HG03060 (cell line): ENCODE measurements around the gene PPBP.
"Not testable (repeated sequence)": the region's sequence is repeated elsewhere in the genome, so short reads cannot be mapped to it uniquely, and the experiment has no call there.

ENCODE experiments used
- ATAC-seq: cut with Tn5 transposase; IDR thresholded peaks from one replicate; pipeline ENCODE4 v1.9.1; 2021; ENCODE audit warnings: low read depth, moderate number of reproducible peaks; ENCODE audit not compliant: unreplicated experiment

PPBP gene

DNA sequence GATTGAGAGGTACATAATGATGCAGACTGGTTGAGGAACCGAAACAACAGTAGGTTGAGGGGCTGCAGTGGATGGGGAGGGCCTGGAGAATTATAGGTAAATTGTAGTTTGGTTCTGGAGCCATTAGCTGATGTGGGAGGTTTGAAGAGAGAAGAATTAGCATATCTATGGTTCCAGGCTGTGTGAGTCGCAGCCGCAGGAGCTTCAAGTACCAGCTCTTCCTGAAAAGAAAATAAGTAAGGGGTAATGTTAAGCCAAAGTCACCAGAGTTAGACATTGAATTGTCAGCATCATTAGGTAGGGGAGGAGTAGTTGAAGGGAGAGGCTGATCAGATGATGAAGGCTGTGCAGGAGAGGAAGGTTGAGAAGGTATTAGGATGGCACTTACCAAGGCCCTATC lies 35.6 kb downstream of the PPBP start:
- ATAC-seq = no peak

DNA sequence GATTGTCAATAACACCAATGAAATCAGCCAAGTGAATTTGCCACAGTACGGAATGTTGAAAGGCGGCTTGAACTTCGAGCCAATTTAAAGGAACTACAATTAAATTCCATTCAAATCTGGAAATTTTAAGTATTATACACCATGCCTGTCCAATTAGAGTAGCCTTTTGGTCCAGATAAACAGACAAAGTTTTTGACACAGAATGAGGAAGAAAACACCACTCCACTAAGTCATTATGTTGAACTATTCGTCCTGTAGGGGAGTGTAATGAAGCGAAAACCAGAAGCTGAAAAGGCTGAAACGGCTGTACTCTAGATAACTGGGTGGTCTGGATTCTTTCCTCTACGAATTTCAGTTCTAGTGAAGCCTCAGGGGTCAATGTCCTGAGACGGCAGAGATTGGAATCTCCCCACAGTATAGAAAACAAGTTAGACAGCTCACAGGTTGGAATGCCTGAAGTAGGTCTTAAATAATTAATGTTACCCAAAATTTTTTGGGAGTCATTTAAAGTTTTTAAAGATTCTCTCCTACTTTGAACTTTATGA lies 37.5 kb downstream of the PPBP start:
- not testable (repeated sequence) for ATAC-seq

DNA sequence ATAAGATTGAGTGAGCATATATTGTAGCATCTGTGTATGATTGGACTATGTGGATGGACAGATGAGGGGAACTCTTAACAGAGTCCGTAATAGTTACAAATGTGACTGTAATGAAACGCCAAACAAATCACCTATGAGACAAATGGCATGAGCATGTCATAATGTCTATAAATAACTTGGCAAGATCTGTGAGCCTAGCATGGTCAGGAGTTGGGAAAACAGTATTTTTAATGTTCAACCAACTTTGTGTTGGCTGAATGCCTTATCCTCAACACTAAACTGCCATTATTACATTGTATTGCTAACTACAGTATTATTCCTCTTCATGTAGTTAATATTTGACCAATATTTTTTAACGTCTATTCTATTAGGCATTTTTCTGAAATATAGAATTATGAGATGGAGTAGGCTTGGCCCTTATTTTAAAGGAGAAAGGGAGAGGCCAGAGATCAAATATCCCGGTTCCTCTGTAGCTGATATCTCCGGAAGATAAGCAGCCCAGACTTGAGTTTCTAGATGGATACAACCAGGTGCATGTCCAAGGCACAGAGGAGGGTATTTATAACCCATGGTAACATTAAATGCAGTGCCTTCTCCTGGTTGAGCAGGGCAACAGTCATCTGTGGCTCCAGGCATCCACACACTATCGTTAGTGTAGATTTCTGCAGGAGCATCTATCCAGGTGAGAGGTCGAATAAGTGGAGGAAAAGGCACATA lies 38.8 kb downstream of the PPBP start:
- ATAC-seq = no peak

DNA sequence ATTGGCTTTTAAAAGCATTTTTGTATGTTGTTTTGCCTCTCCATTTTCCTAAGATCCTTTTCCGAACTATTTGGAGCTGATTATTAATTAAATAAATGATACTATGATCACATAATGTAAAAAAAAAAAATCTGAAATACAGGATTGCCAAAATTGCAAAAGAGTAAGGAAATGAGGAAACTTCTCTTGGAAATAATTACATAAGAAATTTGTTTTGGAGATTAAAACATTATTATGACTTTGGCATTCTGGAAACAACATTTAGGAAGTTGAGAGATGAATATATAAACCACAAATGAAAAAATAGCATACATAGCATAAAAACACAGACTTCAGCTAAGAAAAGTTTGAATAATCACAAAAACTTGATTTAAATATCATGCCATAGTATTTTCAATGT lies 39.7 kb downstream of the PPBP start:
- ATAC-seq = no peak

DNA sequence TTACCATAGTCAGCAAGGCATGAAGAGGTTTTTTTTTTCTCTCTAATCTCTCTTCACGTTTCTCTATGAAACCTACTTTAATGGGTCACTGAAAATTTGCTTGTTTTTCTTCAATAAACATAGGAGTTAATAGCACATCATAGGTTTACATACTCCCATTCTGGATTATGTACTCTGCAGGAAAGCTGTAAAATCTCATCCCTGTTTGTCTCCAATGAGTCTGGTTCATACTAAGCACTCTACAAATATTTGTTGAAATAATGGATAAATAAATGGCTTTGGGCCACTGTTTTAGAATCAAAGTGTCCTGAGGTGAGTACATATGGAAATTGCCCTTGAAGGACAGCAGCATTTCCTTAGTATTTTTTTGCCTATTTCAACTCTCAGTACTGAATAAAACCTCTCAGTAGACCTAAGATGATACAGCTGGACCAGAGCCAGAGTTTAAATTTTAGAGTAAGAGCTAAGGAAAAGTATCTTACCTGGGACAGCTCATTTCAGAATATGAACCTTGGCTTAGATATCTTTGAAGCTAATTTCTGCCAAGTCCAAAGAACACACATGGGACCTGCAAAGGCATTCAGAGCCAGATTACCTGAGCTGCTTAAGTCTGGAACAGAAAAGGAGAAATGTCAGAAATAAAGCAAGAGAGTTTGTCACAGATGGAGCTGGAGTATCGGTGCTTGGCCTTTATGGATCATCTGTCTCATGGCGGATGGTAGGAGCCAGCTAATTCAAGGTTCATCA lies 40.6 kb downstream of the PPBP start:
- no peak for ATAC-seq

DNA sequence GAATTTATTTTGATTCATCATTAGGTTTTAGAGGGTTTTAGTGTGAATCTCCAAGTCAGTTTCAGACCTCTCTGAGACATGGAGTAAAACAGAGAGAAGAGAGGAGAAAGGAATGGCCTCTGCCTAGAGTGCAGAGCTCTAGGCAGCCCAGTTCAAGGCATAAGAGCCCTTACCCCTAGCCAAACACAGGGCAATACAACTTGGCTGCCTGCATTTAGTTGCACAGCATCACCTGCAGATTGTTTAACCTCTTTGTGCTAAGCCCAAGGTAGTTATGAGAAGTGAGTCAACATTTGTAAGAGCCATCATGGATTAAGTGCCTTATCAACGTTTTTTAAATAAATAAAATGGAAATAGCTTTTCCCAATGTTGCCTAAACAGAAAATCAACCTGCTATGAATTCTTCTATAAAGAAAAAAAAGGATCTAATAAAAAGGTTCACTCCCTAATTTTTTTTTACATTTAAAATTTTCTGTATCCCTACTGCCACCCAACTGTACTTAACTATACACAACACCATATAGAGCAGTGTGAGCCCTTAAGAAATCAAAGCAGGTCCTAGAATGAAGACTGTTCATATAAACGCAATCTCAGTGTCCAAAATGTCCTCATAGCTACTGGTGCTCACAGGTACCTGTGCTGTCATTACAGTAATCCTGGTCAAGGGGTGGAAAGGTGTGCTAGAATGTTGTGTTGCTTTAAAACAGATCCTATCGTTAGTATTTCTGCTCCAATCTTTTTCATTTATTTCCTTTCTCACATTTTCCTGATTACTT lies 42.1 kb downstream of the PPBP start:
- no peak for ATAC-seq

DNA sequence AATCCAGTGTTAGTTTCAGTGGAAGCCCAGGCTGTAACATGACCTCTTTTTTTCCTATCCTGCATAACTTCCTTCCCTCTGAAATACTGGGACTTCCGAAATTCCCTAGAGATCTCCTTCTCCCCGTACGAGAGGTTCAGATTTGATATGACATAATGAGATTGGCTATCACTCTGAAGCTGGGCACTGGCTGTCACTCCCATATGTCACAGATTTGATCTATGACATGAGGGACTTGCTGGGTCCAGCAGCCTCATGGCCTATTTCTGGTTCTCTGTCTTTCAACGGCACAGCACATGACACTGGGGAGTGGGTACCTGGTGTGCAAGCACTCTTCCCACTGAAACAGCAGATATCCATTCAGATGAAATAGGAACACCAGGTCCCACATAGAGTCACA lies 42.9 kb downstream of the PPBP start:
- ATAC-seq = no peak

DNA sequence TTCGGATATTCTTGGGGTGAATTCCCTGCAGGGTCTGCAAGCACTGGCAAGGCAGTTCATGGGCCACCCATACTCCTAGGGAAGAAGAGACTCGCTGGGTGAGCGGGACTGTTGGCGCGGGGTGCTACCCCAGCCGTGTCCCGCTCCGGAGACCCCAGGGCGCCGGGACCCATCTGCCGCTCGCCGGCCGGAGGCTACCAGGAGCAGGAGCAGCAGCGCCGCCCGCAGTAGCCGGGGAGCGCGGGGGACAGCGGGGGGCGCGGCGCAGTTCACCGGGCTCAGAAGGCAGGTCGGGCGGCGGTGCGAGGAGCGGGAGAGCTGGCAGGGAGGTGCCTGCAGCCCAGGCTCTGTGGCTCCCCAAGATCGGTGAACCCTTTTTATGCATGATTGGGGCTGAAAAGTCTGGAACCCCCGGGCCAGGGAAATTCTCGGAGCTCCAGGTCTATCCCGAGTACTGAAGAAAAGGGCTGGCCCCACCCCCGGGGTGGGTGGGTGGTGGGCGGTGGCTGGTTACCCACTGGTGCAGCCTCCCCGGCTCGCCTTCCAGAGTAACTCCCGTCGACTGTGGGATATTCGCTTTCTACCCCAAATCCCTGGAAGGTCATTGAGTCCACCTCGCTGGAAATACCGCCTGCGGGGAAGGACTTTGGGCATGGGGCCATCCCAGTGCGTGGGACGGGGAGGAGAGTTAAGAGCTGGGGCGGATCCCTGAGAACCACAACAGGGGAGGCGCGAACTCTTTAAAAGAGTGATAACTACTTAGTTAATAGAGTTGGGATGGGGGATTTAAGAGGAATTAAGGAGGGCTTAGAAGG lies 43.7 kb downstream of the PPBP start:
- no peak for ATAC-seq

DNA sequence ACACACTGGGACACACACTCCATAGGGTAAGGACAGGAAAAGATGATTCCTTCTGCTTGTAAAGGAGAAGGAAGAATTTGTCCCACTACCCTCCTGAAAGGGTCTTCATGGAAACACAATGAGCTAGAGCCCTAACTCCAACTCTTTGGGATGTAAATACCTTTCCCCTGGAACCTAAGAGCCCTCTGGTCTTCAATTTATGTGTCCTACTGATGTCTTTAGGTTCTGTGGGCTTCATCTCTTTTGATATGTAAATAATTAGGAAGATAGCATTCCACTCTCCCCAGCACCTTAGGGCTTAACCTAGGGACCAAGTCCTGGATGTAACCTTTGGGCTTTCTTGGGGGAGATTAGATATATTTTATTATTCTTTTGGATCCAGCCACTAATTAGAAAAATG lies 44.4 kb downstream of the PPBP start:
- no peak for ATAC-seq

DNA sequence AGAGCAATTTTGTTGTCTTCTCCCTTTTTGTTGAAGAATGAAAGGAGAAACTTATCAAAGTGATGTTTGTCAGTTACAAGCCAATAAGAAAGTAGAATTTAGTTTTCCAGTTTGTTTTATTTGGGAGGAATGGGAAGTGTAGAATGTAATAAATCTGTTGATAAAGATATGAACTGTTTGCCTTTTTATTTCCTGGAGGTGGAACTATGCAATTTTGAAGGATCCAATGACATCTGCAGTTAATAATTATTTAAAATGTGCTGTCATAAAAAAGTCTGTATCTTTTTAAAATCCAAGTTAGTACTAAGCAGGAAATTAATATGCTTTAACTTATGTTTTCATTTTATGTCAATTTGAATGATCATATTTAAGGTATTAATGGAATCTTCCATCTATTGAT lies 51.0 kb downstream of the PPBP start:
- no peak for ATAC-seq
